ENCODE data around the gene INSR.

Gene INSR

GRCh38 chr19:7199613-7200533 lies 94.3 kb downstream of the INSR start (continued):
- TF ChIP-seq ZNF18 (tag by site-specific recombination; IDR thresholded peaks at IDR 0.05) (no peak), ZNF24 (tag by site-specific recombination; IDR thresholded peaks at IDR 0.05) (peak; percentile 51; the same call in 1 of the 2 replicates), PRDM10 (tag by site-specific recombination; IDR thresholded peaks at IDR 0.05) (no peak), SP7 (tag by site-specific recombination; IDR thresholded peaks at IDR 0.05) (peak; percentile 42), ZNF514 (tag by site-specific recombination; IDR thresholded peaks at IDR 0.05) (no peak), ZNF610 (tag by site-specific recombination; IDR thresholded peaks at IDR 0.05; ENCODE audit: borderline replicate concordance) (no peak), ZIC2 (tag by site-specific recombination; IDR thresholded peaks at IDR 0.05) (peak; percentile 82), KLF7 (tag by site-specific recombination; IDR thresholded peaks at IDR 0.05; ENCODE audit: borderline replicate concordance) (no peak), ZNF830 (tag by site-specific recombination; IDR thresholded peaks at IDR 0.05; ENCODE audit: low read depth) (no peak), ZSCAN30 (tag by site-specific recombination; IDR thresholded peaks at IDR 0.05) (no peak), KLF17 (tag by site-specific recombination; IDR thresholded peaks at IDR 0.05) (peak; percentile 48; the same call in 1 of the 2 replicates), ZBTB26 (tag by site-specific recombination; optimal IDR thresholded peaks at IDR 0.05) (no peak), ZNF585B (tag by site-specific recombination; IDR thresholded peaks at IDR 0.05) (no peak), ZNF214 (tag by site-specific recombination; IDR thresholded peaks at IDR 0.05; ENCODE audit: borderline replicate concordance) (no peak), BCL11A (tag by site-specific recombination; IDR thresholded peaks at IDR 0.05; ENCODE audit: low read depth) (no peak), KLF9 (tag by site-specific recombination; IDR thresholded peaks at IDR 0.05; ENCODE audit: low read depth) (no peak), ZNF670 (tag by site-specific recombination; IDR thresholded peaks at IDR 0.05; ENCODE audit: low read depth) (no peak), ZNF114 (tag by site-specific recombination; IDR thresholded peaks at IDR 0.05) (no peak), ELK4 (IDR thresholded peaks at IDR 0.05; ENCODE audit: borderline replicate concordance, low read depth, low read length) (no peak), ZNF548 (tag by site-specific recombination; IDR thresholded peaks at IDR 0.05) (no peak), ZNF560 (tag by site-specific recombination; IDR thresholded peaks at IDR 0.05; ENCODE audit: borderline replicate concordance) (no peak), ZNF549 (tag by site-specific recombination; IDR thresholded peaks at IDR 0.05) (no peak), ZNF561 (tag by site-specific recombination; IDR thresholded peaks at IDR 0.05; ENCODE audit: borderline replicate concordance) (no peak), ZBTB1 (tag by site-specific recombination; IDR thresholded peaks at IDR 0.05) (no peak), ZNF629 (tag by site-specific recombination; IDR thresholded peaks at IDR 0.05) (no peak), ZNF10 (tag by site-specific recombination; IDR thresholded peaks at IDR 0.05) (no peak), ZNF324 (tag by site-specific recombination; IDR thresholded peaks at IDR 0.05) (no peak), ATF2 (tag by site-specific recombination; IDR thresholded peaks at IDR 0.05; ENCODE audit: low read depth) (no peak)
